DMS53 (cell line): ENCODE results near the gene LTBP1.

ENCODE experiments used
- DNase-seq: peaks from one replicate; lab custom pipeline; 2025; lab: John Stamatoyannopoulos, UW

The LTBP1 gene

DNA sequence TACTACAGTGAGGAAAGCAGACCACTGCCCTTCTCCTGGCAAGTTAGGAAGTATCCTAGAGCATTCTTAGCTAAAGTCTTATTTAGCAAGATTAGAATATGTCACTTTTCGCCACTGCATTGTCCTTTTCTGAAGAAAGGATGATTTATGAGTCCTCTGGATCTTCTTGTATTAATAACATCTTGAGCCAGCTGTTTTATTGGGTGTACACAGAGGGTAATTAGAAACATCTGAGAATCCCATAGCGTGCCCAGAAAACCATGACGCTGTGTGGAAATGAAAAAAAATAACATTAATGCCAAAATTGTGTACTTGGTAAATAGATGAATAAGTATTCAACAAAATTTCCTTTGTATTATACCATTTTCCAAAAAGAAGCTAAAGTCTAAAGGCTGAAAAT lies 198.7 kb downstream of the LTBP1 start:
- no peak for DNase-seq

- no peak for DNase-seq
These were observed 199.3 kb downstream of the LTBP1 start for GRCh38 chr2:33146102-33146501.

DNA sequence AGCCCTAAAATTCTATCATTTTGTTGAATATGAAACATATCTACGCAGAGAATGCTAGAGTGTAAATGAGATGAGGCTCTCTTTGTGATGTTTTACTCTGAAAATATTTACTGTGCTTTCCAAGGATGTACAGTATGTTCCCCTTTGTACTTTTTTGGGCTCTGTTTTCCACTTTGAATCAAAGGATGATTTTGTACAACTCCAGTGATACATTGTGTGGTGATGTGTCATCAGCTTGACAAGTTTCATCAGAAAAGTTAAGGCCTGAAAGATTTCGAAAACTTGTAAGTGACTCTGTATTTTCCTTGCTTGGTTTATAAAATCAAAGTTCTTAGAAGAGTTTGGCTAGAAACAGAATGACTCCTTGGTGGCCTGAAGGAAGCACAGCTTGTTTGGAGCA lies 206.3 kb downstream of the LTBP1 start:
- DNase-seq = no peak

DNA sequence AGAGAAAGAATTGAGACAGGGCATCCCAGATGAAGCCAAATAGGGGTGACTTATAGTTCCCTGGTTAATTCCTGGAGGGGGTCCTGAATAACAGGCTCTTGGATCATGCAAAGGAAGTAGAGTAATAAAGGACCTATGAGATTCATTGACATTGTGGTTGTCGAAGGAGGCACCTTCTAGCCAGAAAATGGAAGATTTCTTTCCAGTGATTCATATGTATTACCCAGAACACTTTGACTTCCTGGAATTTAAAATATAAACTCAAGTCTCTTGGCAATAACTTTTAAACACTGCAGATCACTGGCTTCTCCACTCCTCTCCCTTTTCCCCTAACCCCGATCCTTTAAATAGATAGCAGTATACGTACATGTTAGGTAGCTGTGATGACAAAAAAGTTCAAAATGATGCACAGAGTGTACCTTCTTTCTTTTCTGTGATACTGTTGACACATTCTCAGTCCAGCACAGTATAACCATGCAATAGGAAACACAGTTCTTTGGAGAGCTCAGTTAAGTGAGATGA lies 211.8 kb downstream of the LTBP1 start:
- no peak for DNase-seq

DNA sequence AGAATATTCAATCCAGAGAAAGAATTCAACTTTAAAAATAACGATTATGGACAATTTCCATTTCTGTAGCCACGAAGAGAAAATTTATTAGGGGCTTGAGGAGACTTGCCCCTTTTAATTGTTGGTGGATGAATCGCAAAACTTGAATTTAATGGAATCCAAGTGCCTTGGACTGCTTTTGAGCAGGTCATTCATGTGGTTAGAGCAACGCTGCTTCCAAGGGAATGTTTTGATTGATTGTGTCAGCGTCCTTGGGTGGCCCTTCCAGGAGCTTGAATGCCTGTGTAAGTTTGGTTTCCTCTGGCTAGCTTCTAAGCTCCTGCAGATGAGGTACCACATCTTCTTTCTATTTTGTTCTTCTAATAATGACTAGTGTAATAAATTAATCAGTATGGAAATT lies 213.4 kb downstream of the LTBP1 start:
- DNase-seq = no peak

DNA sequence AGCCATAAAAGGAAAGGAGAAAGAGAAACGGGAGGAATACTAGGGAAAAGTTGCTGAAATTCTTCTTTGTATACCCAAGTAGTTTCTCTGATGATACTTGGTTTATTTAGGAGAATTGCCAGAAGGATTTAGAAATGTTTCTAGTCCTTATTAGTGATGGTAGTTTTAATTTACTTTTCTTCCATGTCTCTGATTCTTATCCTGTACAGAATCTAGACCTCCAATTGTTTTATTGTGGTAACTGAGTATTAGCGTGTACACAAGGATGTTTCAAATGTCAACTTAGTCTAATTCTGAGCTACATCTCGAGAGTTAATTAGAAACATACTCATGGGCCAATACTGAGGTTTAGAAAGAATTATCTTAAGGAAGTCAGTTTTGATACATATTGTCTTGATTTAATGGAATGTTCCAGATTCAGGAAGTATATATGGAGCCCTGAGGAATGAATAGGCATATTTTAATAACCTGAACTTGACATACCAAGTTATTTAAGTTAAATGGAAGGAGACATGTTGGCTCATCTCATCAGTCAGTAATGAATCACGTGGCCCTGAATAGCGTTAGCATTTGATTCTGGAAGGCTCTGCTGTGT lies 219.6 kb downstream of the LTBP1 start:
- no peak for DNase-seq

DNA sequence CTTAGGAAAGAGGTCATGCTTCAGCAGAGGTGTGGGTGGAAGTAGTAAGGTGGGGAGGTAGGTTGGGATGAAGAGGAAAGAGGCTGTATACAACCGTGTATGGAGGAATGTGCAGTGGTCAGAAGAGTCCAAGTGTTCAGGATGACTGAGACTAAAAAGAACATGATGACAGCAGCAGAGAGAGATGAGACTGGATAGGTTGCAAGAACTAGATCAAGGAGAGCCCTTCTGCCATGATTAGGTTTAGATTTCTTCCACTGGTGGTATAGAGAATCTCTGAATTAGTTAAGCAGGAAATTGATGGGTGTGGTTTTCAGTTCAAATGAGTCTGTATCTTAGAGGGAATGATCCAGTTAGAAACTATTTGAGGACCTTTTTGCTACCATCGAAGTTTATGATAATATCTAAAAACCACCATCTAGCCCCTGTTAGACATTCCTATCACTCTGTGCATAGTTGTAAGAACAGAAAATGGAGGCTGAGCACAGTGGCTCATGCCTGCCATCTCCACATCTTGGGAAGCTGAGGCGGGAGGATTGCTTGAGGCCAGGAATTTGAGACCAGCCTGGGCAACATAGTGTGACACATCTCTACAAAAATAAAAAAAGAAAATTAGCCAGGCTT lies 221.0 kb downstream of the LTBP1 start:
- no peak for DNase-seq

DNA sequence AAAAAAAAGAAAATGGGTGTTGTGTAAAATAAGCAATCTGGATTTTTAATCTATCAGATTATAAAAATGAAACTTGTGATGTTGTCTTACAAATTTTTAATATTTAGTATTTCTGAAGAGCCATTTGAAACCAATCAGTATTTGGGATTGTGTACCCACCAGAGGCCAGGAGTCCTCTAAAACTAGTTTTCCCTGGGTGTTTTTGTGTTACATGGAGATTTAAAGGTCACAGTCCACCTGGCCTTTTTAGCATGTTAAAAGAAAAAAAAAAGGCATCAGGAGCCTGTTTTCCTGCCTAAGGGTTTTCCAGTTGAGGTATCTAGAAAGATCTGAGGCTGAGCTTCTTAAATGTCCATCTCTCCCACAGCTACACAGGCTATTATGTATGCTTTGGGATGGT lies 221.7 kb downstream of the LTBP1 start:
- peak; percentile 6 for DNase-seq

DNA sequence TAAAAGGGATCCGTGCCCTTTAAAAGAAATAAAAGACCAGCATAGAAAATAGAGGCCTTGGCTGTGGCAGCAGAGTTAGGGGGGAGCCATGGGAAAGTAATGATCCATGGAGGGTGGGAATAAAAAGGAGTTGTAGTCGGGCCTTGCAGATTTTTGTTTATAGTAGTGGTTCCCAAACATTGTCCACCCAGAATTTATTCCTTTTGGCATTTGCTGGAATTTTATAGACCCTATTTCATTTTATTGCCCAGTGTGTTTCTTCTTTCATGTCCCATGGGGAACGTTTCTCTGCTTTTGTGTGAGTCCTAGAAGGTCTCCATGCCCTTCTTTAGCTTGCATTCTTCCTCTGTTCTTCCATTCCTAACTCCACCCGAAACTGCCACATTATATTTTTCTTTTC lies 222.2 kb downstream of the LTBP1 start:
- peak; percentile 19 for DNase-seq

DNA sequence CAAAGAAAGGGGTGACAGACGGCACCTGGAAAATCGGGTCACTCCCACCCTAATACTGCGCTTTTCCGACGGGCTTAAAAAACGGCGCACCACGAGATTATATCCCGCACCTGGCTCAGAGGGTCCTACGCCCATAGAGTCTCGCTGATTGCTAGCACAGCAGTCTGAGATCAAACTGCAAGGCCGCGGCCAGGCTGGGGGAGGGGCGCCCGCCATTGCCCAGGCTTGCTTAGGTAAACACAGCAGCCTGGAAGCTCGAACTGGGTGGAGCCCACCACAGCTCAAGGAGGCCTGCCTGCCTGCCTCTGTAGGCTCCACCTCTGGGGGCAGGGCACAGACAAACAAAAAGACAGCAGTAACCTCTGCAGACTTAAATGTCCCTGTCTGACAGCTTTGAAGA lies 223.5 kb downstream of the LTBP1 start:
- DNase-seq = peak; percentile 60

GRCh38 chr2:33177627-33178026 lies 230.9 kb downstream of the LTBP1 start:
- no peak for DNase-seq

DNA sequence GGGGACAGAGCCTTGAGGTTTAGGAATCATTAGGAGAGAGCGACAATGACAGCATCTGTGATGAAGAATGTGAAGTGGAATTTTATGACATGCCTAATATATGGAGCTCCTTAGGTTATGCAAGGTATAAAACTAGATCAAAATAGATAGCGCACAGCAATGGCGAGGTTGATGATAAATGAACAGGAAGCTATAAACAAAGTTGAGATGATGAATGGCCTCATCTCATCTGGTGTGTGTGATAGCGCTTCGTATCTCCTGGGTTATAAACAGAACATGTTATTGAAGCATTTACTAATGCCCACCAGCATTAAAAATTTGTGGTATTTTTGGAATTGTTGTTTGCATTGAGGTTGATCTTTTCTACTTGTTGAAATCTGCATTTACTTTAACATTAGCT lies 231.5 kb downstream of the LTBP1 start:
- no peak for DNase-seq

DNA sequence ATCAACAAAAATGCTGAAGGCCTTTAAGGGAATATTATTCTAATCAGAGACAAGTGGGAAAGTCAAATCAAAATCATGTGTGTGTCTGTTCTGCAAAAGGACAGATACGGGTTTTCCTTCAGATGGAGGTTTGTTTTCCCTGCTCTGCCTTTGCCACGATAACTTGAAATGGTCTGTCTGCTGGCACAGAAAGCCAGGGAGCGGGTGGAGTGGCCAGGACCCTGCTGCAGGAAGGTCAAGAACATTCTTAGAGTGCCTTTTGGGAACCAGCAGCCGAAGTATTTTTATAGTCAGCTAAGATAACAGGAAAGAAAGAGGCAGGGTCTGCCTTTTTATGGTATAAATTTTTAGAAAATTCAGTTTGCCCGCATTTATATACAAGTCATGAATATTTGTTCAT lies 234.2 kb downstream of the LTBP1 start:
- DNase-seq = no peak

DNA sequence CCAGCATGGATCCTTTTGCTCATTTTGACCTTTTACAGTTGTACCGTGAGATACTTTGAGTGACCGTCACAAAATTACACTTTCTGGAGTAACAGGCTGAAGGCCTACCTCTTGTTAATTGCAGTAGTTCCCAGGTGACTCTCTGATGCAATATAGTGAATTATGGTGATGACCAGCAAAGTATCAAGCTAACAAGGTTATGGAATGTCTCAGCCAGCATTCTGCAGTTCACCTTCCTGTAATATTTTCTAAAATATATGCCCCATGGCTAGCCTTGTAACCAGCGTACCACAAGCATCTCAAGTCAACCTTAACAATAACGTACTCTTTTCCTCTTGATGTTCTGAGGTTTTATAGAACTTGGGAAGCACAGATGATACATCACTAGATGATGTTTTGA lies 234.7 kb downstream of the LTBP1 start:
- DNase-seq = no peak

- no peak for DNase-seq
These were observed 237.3 kb downstream of the LTBP1 start for GRCh38 chr2:33184041-33184440.

DNA sequence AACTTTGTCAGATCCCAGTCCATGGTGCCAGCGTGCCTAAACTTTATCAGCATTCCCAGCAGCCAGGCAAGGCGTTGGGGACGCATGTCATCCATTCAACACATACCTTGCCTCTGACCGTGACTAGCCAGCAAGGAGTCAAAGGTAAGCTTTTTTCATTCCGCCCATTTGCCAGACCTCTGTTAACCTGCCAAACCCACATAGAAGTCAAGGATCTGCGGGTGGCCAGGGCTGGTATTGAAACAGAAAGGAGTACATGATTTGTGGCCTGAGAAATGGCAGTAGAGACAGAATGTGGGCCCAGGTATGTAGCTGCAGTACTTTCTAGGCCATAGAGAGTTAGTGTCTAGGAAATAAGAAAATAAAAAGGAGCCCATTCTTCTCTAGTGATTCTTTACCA lies 240.2 kb downstream of the LTBP1 start:
- DNase-seq = no peak

DNA sequence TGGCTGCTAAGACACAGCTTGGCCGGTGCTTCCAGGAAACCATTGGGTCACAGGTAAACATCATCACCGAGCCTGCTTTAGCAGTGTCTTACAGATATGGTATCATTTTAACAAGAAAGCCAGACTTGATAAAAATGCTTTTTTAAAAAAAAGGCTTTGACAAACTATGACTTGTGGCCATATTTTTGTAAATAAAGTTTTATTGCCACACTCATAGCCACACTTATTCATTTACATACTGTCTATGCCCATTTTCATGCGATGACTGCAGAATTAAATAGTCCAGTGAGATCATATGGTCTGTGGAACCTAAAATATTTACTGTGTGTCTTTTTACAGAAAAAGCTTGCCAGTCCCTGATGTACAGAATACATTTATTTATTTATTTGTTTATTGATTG lies 242.0 kb downstream of the LTBP1 start:
- DNase-seq = no peak

DNA sequence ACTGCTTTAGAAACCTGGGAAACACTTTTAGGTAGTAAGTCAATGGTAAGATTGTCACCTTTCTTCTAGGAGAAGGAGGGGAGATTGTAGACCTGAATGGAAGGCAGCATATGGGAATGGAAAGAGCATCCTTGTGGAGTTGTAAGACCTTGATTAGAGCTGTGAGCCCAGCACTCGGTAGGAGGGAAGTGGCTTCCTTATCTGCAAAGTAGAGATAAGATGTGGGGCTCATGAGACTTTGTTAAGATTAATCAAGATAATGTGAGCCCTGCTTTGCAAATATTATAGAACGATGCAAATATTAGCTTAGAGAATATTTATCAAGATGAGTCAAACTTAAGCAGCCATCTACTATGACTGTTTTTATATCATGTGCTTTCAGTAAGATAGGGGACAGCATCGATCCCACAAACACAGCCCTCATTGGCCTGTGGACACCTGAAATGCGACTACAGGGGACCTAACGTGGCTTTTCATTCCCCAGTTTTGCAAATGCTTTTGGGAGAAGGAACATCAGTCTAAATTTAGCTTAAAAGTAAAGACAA lies 243.7 kb downstream of the LTBP1 start:
- no peak for DNase-seq

- DNase-seq = no peak
These were observed 249.1 kb downstream of the LTBP1 start for GRCh38 chr2:33195891-33196290.

DNA sequence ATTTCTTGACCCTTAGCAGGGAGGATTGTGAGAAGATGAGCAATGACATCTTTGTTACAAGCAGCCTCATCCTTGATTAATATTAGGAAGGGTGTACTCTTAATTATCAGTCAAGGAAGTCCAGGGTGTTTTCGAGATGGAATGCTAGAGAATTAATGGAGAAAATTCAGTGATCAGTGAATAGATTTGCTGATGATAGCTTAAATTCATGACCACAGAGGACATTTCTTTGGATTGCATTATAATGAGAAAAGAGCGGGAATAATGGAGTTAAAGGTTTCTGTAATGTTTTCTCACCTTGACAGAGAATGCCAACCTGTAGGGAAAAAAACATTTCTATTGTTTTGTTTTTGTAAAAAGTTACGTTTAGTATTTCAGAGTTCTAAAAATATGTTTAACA lies 249.9 kb downstream of the LTBP1 start:
- DNase-seq = no peak

DNA sequence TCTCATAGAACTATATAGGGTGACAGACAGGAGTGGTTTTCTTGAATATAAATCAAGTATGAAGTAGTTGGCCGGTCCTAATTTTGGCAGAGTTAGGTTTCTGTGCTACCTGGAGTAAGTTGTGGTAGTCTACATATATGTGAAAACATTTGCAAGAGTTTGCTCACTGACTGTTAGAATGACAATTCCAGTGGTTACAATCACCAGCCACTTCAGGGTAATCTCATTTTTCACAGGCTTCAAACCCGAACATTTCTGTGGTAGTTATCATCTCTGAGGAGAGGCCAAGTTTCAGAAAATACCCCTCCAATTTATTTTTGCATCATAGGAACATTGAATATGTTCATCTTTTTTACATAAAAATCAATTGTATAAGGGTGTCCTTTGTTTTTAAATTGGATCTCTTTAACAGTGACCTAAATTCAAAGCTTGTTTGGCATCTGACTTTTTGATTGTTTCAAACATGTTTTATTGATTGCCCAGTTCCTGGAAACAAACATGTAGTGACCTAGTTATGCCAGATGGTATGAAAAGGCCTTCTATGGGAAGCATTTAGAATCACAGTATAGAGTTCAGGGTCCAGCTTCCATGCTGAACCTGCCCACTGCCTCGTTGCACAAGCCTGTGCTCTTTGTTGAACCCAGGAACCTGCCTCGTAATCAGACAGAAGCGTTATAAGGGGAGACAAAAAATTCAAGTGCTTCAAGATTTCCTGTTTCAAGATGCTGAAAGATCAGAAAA lies 250.6 kb downstream of the LTBP1 start:
- no peak for DNase-seq

- no peak for DNase-seq
These were observed 256.1 kb downstream of the LTBP1 start for GRCh38 chr2:33202641-33203522.
